ENCODE results near the gene PPP6R3.
"Not testable (repeated sequence)": the region's sequence is repeated elsewhere in the genome, so short reads cannot be mapped to it uniquely, and the experiment has no call there.

Gene PPP6R3, protein sequence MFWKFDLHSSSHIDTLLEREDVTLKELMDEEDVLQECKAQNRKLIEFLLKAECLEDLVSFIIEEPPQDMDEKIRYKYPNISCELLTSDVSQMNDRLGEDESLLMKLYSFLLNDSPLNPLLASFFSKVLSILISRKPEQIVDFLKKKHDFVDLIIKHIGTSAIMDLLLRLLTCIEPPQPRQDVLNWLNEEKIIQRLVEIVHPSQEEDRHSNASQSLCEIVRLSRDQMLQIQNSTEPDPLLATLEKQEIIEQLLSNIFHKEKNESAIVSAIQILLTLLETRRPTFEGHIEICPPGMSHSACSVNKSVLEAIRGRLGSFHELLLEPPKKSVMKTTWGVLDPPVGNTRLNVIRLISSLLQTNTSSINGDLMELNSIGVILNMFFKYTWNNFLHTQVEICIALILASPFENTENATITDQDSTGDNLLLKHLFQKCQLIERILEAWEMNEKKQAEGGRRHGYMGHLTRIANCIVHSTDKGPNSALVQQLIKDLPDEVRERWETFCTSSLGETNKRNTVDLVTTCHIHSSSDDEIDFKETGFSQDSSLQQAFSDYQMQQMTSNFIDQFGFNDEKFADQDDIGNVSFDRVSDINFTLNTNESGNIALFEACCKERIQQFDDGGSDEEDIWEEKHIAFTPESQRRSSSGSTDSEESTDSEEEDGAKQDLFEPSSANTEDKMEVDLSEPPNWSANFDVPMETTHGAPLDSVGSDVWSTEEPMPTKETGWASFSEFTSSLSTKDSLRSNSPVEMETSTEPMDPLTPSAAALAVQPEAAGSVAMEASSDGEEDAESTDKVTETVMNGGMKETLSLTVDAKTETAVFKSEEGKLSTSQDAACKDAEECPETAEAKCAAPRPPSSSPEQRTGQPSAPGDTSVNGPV

DNA sequence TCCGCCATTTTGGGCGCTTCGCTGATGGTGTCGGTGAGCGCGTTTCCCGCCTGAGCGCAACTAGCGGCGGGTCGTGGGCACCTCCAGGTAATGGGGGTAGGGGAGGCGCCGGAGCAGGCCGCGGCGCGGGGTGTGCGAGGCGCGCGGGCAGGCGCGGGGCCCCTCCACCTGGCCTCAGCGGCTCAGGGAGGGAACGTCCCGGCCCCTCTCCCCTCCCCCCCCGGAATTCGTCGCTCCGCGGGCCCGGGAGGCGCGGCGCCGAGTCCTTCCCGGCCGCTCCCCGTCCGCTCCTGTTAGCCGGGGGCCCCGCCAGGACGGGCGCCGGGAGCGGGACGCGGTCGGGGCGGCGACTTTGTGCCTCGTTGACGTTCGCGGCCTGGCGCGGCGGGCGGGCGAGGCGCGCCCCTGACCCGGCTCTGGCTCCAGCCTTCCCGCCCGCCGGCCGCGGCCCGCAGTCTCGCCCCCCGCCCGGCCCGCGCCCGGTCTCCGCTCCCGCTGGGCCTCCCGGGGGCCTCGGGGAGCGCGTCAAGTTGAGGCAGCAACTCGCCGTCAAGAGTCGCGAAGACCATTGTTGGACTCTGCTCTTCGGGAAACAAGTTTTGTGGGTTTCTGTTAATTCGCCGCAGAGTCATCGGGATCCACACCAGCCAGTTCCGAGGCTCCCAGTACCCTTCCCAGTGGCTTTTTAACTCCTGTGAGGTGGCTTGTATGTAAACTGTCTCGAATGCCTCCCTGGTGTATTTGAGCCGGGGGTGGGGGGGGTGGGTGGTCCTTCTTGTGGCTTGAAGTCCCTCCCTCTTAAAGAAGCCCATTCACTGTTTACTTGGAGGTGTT, at the start of gene PPP6R3:
Gene PPP6R3 (plus strand): TSS at position 12 of the 834 bp plus-strand sequence. CDS start 76,913 bp downstream, outside the sequence.
- DNase-seq, result no peak

- DNase-seq, result peak; percentile 14
Observed at GRCh38 chr11:68411501-68411991, 49.0 kb upstream of the PPP6R3 start.

DNA sequence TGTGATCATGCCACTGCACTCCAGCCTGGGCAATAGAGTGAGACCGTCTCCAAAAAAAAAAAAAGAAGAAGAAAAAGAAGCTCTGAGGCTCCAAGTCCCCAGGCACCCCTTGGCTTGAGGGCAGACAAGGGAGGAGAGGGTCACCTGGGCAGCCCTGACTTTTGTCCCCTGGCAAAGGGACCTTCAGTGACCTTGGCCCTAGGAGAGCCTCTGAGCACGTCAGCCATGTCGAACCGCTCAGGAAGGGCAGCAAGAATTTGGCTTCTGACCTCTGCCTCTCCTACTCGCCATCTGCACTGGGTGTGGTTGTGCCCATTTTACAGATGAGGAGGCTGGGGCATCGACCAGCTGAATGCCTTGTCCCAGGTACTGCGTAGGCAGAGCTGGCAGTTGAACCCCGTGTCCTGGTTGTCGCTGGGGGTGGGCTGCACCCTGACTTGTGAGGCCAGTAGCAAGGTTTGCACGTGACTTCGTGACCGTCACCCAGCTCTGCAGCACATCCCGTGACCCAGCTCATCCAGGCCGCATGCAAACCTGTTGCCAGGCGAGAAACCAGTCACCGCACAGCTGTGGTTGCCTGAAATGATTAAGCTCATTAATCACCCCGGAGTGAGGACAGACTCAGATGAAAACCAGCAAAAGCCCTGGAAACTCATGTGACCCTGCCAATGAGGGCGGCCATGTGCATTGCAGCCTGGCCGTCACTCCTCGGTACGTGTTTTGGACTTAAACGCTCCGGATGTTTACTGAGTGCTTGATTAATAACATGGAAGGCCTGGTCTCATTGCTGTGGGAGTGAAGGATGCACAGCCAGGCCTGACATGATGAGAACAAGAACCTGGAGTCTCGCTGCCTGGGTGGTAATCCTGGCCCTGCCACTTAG, 47.7 kb upstream of the PPP6R3 start:
- DNase-seq, result peak; percentile 65

DNA sequence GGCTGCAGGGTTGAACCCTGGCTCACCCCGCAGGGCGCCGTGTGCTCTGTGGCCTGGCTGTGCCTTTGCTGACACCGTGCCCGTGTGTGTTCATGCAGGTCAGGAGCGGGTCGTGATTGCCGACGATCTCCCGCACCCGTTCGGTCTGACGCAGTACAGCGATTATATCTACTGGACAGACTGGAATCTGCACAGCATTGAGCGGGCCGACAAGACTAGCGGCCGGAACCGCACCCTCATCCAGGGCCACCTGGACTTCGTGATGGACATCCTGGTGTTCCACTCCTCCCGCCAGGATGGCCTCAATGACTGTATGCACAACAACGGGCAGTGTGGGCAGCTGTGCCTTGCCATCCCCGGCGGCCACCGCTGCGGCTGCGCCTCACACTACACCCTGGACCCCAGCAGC, 47.0 kb upstream of the PPP6R3 start:
- no peak for DNase-seq

DNA sequence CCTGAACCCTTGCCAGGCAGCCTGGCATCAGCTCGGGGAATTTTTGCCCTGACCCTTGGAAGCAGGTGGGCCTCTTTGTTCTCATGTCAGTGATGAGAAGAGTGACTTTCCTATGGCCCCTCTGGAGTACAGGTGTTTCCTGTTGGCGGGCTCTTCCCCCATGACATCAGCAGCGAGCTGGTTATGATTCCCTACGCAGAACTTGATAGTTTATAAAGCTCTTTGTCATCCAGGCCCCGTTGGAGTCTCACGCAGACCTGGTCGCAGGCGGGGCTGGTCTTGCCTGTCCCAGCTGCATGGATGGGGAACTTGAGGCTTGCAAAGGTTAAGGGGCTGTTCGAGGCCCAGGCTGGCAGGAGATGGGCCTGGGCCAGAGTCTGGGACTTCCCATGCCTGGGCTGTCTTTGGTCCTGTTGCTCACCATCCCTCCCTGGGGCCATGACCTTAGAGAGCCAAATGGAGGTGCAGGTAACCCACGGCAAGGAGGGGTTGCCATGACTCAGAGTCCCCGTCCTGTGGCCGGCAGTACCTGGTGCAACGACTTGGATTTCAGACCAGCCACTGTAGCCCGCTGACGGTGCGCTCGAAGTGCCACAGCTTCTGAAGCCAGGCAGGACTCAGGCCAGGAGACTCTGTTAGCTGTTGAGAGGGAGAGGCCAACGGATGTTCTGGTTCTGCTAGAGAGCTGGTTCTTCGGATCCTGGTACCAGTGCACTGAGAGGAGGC, 45.9 kb upstream of the PPP6R3 start:
- DNase-seq, result no peak

GRCh38 chr11:68416070-68416578, 44.4 kb upstream of the PPP6R3 start:
- DNase-seq, result no peak

DNA sequence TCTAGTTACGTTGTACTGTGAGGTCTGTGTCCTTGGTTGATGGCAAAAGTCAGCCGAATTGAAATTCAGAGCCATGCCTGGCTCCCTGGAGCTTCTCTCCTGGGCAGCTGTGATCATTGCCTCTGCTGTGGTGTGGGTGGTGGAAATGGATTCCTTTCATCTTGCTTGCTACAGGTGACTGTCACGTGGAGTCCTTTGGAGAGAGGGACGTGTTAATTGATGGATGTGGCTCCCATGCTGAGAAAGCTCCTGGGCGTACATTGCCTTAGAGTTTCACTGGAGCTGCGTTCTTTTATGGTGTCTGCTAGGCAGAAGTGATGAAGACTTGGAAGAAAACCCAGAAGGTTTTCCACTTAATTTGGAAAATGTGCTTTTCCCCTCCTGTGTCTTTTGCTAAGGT, 41.9 kb upstream of the PPP6R3 start:
- peak; percentile 73 for DNase-seq

- DNase-seq, result no peak
Observed at GRCh38 chr11:68420171-68420570, 40.4 kb upstream of the PPP6R3 start.

DNA sequence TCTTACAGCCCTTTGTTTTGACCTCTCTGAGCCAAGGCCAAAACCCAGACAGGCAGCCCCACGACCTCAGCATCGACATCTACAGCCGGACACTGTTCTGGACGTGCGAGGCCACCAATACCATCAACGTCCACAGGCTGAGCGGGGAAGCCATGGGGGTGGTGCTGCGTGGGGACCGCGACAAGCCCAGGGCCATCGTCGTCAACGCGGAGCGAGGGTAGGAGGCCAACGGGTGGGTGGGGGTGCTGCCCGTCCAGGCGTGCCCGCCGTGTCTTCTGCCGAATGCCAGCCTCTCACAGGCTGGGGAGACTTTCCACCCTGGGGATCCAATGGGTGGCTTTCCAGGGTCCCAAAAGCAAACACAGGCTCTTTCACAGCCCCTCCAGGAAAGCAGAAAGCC, 37.1 kb upstream of the PPP6R3 start:
- no peak for DNase-seq

DNA sequence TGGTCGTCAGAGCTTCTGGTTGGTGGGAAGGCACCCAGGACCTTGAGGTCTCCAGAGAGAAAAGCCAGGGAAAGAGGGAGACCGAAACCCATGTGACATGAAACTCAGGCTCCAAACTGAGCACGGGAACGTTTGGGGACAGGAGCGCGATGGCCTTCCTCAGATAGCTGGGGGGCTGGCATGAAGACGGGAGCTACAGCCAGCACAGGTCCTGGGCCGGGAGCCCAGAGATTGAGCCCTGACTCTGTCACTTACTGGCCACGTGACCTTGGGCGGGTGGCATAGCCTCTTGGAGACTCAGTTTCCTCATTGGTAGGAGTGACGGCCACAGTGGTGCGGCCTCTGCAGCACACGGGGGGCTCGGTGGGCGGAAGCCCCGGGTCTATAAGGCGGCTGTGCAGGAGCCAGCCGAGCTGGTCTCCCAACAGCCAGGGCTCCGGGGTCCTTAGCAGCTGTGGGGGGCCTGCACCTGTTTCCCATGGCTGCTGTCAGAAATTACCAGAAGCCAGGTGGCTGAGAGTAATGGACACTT, 36.4 kb upstream of the PPP6R3 start:
- DNase-seq, result no peak

- no peak for DNase-seq
Observed at GRCh38 chr11:68424981-68425865, 35.3 kb upstream of the PPP6R3 start.

- no peak for DNase-seq
Observed at GRCh38 chr11:68425866-68426380, 34.6 kb upstream of the PPP6R3 start.

GRCh38 chr11:68429661-68430060, 30.9 kb upstream of the PPP6R3 start:
- no peak for DNase-seq

- no peak for DNase-seq
Observed at GRCh38 chr11:68430384-68430783, 30.2 kb upstream of the PPP6R3 start.

DNA sequence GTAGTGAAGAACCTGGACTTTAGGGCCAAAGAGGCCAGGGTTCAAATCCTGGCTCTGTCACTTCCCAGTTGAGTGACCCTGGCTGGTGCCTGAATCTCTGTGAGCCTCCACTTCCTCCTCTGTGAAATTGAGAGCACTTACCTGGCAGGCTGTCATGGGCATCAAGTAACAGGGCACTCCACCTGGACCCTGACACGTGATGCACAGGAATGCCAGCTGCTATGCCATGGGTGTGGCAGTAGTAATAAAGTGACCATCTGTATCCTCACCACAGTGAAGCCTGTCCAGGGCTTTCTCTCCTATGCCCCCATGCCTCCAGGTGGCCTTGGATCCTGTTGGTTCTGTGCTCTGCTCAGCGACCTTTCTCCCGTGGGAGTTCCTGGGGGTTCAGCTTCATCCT, 29.8 kb upstream of the PPP6R3 start:
- no peak for DNase-seq

DNA sequence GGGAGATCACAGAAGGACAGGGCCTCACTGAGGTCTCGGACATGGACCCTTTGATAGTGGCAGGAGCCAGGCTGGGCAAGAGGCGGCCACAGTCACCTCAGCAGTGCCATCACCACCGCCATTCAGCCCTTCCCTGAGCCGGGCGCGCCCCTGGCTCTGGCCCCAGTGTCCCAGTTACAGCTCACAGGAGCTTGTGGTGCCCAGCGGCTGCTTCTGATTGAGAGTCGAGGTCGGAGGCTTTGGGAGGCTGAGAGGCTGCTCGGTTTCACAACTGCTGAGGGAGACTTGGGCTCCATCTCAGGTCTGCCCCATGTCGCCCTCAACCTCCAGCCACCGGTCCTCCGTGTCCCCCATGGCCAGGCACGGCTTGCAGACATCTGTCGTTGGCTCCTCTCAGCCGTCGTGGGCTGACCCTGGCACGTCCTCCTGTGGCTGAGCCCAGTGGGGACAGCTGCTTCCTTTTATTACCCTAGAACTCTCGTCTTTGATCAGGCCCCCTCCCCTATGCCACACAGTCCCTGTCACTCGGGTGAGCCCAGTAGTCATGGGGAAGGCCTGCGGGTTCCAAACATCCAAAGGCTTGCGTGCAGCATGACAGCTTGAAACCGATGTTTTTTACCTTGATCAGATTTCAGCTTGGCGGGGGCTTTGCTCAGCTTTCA, 28.4 kb upstream of the PPP6R3 start:
- DNase-seq, result no peak

- DNase-seq, result no peak
Observed at GRCh38 chr11:68432874-68433273, 27.7 kb upstream of the PPP6R3 start.

DNA sequence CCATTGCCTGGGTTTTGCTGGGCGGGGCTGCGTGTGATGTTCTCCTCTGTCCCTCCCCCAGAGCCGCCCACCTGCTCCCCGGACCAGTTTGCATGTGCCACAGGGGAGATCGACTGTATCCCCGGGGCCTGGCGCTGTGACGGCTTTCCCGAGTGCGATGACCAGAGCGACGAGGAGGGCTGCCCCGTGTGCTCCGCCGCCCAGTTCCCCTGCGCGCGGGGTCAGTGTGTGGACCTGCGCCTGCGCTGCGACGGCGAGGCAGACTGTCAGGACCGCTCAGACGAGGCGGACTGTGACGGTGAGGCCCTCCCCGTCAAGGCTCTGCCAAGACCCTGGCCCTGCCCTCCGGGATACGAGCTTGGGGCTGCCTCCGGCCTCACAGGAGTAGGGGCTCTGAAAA, 27.0 kb upstream of the PPP6R3 start:
- no peak for DNase-seq

- DNase-seq, result not testable (repeated sequence)
Observed at GRCh38 chr11:68434159-68434558, 26.4 kb upstream of the PPP6R3 start.
